Measurements from ENCODE around the gene HSPA9. TPM values are rescaled to one million over a fixed set of nuclear protein-coding genes. Genes with fewer than 3 reads are reported as not detected.
A peak's percentile ranks its signal among the peaks of the same experiment; 100 is the strongest.

The HSPA9 gene
- total and polyA plus RNA-seq, 8 donors: 33.9 to 177 (median 82.7) TPM

DNA sequence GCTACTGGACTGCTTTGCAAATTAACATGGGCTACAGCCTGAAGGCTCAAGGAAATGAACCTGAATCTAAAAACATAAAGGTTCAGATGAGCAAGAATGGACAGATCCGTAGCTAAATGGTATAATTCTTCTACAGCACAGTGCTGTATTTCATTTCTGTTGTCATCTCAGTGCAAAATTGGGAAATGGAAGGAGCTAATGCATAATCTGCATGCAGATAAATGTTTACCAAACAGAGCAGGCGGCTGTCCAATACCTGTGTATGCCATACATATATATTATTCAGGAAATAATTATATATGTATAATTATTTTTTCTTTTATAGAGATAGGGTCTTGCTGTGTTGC lies 4.3 kb upstream of the HSPA9 start:
- no peak overlapping the region for H3K4me3 ChIP-seq
- H3K4me1 ChIP-seq: peaks cover 0 to 8% (median 0%) of the 10 kb centered on the region in 3 donors
- intact Hi-C loops (cut with DNase I): no loop called here
- WGBS, 2 donors: 38 to 45% methylated on average over 2 of the region's 2 CpGs
- DNase-seq: no peak
- no peak overlapping the region for H3K27ac ChIP-seq
- FAIRE-seq: no peak
- TF ChIP-seq, protein P1, sequence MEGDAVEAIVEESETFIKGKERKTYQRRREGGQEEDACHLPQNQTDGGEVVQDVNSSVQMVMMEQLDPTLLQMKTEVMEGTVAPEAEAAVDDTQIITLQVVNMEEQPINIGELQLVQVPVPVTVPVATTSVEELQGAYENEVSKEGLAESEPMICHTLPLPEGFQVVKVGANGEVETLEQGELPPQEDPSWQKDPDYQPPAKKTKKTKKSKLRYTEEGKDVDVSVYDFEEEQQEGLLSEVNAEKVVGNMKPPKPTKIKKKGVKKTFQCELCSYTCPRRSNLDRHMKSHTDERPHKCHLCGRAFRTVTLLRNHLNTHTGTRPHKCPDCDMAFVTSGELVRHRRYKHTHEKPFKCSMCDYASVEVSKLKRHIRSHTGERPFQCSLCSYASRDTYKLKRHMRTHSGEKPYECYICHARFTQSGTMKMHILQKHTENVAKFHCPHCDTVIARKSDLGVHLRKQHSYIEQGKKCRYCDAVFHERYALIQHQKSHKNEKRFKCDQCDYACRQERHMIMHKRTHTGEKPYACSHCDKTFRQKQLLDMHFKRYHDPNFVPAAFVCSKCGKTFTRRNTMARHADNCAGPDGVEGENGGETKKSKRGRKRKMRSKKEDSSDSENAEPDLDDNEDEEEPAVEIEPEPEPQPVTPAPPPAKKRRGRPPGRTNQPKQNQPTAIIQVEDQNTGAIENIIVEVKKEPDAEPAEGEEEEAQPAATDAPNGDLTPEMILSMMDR (IDR thresholded peaks at IDR 0.05): peak in 1 of 4 donors; percentile 7
- no peaks in the 10 kb centered on the region for H3K36me3 ChIP-seq
- H3K9me3 ChIP-seq: no peaks in the 10 kb centered on the region
- no peak for ATAC-seq
- H3K27me3 ChIP-seq: no peaks in the 10 kb centered on the region

DNA sequence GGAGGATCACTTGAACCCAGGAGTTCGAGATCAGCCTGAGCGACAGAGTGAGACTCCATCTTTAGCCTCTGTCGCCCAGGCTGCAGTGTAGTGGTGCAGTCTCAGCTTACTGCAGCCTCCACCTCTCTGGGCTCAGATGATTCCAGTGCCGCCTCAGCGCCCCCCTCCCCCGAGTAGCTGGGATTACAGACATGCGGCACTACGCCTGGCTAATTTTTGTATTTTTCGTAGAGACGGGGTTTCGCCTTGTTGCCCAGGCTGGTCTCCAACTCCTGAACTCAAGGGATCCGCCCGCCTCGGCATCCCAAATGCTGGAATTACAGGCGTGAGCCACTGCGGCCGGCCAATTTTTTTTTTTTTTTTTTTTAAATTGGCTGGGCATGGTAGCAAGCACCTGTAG lies 2.3 kb upstream of the HSPA9 start:
- ATAC-seq (no peak), FAIRE-seq (no peak), DNase-seq (peak in 1 of 6 donors; percentile 17)
- peaks cover 4 to 18% (median 10%) of the 10 kb centered on the region in 3 donors for H3K4me1 ChIP-seq
- 94 to 98% methylated on average over 17 of the region's 17 CpGs for WGBS, 2 donors
- intact Hi-C loops (cut with DNase I): no loop called here
- H3K9me3 ChIP-seq: no peaks in the 10 kb centered on the region
- H3K27ac ChIP-seq: no peak overlapping the region
- H3K27me3 ChIP-seq: no peaks in the 10 kb centered on the region
- TF ChIP-seq, protein P1 (IDR thresholded peaks at IDR 0.05): no peak
- H3K4me3 ChIP-seq: no peak overlapping the region
- peaks cover under 1 to 9% (median 2%) of the 10 kb centered on the region in 3 donors for H3K36me3 ChIP-seq

DNA sequence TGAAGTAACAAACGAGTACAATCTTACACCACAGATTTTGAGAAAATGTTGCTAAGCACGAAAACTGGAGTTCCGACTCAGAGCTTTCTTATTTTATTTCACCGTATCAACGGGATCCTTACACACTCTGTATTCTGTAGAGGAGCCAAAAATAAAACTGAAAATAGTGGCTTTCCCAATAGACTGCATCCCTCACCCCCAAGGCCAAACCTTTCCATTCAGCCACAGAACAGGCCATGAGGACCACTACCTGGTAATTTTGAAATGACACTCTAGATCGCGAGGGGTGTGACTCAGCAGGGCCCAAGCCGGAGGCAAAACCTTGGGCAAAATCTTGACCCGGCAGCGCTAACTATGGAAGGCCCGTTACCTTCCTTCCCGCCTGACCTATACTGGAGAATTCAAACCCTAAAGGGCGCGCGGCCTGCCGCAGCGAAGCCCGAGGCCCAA lies 432 bp downstream of the HSPA9 start:
- intact Hi-C loops (cut with DNase I): no loop called here
- FAIRE-seq: no peak
- WGBS, 2 donors: 0 to 1% methylated on average over 18 of the region's 18 CpGs

DNA sequence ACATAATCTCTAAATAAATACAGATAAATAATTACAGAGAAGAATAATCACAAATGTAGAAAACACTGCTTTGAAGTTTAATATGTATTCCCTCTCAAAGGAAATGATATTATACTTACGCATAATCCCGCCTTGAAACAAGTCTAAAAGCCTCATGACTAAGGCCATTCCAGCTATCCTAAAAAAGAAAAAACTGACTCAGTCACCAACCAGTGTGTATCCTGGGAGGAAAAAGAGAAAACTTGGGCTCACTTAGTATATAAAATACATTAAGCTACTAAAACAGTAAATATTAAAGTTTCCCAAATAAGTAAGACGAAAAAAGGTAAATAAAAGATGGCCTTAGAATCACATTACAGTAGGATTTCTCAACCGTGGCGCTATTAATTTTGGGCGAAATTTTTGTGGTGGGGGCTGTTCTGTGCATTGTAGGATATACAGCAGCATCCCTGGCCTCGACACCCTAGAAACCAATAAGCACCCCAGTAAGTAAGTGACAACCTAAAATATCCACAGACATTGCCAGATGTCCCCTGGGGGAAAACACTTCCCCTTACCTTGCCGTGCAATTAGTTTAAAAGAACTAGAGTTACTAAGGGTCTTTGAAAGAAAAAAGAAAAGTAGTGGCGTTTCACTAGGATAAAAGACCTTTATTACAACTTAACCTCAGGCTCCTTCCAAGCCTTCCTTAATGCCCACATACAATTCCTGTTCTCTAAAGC lies 1.1 kb downstream of the HSPA9 start:
- ATAC-seq (no peak), FAIRE-seq (no peak), DNase-seq (no peak)
- H3K4me1 ChIP-seq: peaks cover 4 to 14% (median 10%) of the 10 kb centered on the region in 3 donors
- peak overlapping the region in 3 of 4 donors; percentile 99 to 100 (median 99) for H3K27ac ChIP-seq
- TF ChIP-seq, protein P1 (IDR thresholded peaks at IDR 0.05): no peak
- no peaks in the 10 kb centered on the region for H3K9me3 ChIP-seq
- 21 to 23% methylated on average over 9 of the region's 9 CpGs for WGBS, 2 donors
- peak overlapping the region; percentile 63 to 97 (median 83) for H3K4me3 ChIP-seq
- peaks cover 7 to 41% (median 26%) of the 10 kb centered on the region in 3 donors for H3K36me3 ChIP-seq
- intact Hi-C loops (cut with DNase I): no loop called here
- no peaks in the 10 kb centered on the region for H3K27me3 ChIP-seq

More for the DNA sequence above, 432 bp downstream of the HSPA9 start:
- Histone ChIP-seq H3K27me3 (no peaks in the 10 kb centered on the region), H3K27ac (peak overlapping the region; percentile 98 to 100 (median 99)), H3K4me1 (peaks cover 4 to 18% (median 10%) of the 10 kb centered on the region in 3 donors), H3K4me3 (peak overlapping the region; percentile 63 to 97 (median 83)), H3K9me3 (no peaks in the 10 kb centered on the region), H3K36me3 (peaks cover 7 to 35% (median 19%) of the 10 kb centered on the region in 3 donors)
- ATAC-seq (no peak), DNase-seq (no peak)
- TF ChIP-seq, protein P1 (IDR thresholded peaks at IDR 0.05): no peak

DNA sequence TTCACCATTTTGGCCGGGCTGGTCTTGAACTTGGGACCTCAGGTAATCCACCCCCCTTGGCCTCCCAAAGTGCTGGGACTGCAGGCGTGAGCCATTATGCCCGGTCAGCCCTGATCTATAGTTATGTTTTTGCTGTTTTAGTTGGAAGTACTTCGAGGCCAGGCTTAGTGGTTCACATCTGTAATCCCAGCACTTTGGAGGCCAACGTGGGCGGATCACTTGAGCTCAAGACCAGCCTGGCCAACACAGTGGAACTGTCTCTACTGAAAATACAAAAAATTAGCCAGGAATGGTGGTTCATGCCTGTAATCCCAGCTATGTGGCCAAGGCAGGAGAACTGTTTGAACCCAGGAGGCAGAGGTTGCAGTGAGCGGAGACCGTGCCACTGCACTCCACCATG lies 2.0 kb downstream of the HSPA9 start:
- Histone ChIP-seq H3K4me3 (no peak overlapping the region), H3K36me3 (peaks cover 13 to 49% (median 33%) of the 10 kb centered on the region in 3 donors), H3K27me3 (no peaks in the 10 kb centered on the region), H3K9me3 (no peaks in the 10 kb centered on the region), H3K27ac (no peak overlapping the region), H3K4me1 (peaks cover 4 to 14% (median 10%) of the 10 kb centered on the region in 3 donors)
- TF ChIP-seq, protein P1 (IDR thresholded peaks at IDR 0.05): no peak
- DNase-seq (no peak), ATAC-seq (no peak), FAIRE-seq (no peak)
- 80 to 85% methylated on average over 8 of the region's 8 CpGs for WGBS, 2 donors
- intact Hi-C loops (cut with DNase I): no loop called here

All from pancreas (tissue), 10 donors.